Osteocyte (in vitro differentiated cells): ENCODE results near the gene TTLL13. TPM values are rescaled to one million over a fixed set of nuclear protein-coding genes. Genes with fewer than 3 reads are reported as not detected.
"Not testable (repeated sequence)": the region's sequence is repeated elsewhere in the genome, so short reads cannot be mapped to it uniquely, and the experiment has no call there.

Experiments
- DNase-seq: peaks from one replicate; pipeline ENCODE4 v3.0.0; 2021; ENCODE audit warnings: mixed read lengths; ENCODE audit not compliant: unreplicated experiment; ENCODE audit errors: extremely low spot score
- H3K27ac Mint-ChIP-seq: one replicate; pipeline ENCODE4 v1.8.0; 2021; ENCODE audit warnings: mild to moderate bottlenecking, mixed read lengths; ENCODE audit not compliant: unreplicated experiment
- H3K27me3 Mint-ChIP-seq: one replicate; pipeline ENCODE4 v1.8.0; 2021; ENCODE audit warnings: mixed read lengths; ENCODE audit not compliant: unreplicated experiment
- H3K36me3 Mint-ChIP-seq: one replicate; pipeline ENCODE4 v1.8.0; 2021; ENCODE audit warnings: mixed read lengths; ENCODE audit not compliant: unreplicated experiment
- H3K4me1 Mint-ChIP-seq: one replicate; pipeline ENCODE4 v1.8.0; 2021; ENCODE audit warnings: mixed read lengths; ENCODE audit not compliant: unreplicated experiment
- H3K4me3 Mint-ChIP-seq: one replicate; pipeline ENCODE4 v1.8.0; 2021; ENCODE audit warnings: mild to moderate bottlenecking, moderate library complexity, mixed read lengths; ENCODE audit not compliant: unreplicated experiment
- H3K9me3 Mint-ChIP-seq: one replicate; pipeline ENCODE4 v1.8.0; 2021; ENCODE audit warnings: mixed read lengths; ENCODE audit not compliant: unreplicated experiment
- total RNA-seq: library from RNA; stranded (reverse); gene quantifications from 2 replicates; pipeline ENCODE4 v1.2.1, GENCODE V29; 2021
- TF ChIP-seq, protein P1 (sequence below): fragments of 200-600 bp; sonication (generic); IDR thresholded peaks from 2 replicates; pipeline ENCODE4 v1.5.0; 2021; ENCODE audit warnings: antibody characterized with exemption, mild to moderate bottlenecking, moderate library complexity

The TTLL13 gene
- total RNA-seq, 1 donor from 2014 or later, result not detected

- Mint-ChIP-seq H3K36me3 (no peaks in the 10 kb centered on the region), H3K27me3 (no peaks in the 10 kb centered on the region), H3K4me3 (no peak overlapping the region), H3K27ac (no peak overlapping the region), H3K4me1 (peaks cover 12% of the 10 kb centered on the region), H3K9me3 (no peaks in the 10 kb centered on the region)
- TF ChIP-seq, protein P1, sequence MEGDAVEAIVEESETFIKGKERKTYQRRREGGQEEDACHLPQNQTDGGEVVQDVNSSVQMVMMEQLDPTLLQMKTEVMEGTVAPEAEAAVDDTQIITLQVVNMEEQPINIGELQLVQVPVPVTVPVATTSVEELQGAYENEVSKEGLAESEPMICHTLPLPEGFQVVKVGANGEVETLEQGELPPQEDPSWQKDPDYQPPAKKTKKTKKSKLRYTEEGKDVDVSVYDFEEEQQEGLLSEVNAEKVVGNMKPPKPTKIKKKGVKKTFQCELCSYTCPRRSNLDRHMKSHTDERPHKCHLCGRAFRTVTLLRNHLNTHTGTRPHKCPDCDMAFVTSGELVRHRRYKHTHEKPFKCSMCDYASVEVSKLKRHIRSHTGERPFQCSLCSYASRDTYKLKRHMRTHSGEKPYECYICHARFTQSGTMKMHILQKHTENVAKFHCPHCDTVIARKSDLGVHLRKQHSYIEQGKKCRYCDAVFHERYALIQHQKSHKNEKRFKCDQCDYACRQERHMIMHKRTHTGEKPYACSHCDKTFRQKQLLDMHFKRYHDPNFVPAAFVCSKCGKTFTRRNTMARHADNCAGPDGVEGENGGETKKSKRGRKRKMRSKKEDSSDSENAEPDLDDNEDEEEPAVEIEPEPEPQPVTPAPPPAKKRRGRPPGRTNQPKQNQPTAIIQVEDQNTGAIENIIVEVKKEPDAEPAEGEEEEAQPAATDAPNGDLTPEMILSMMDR, result no peak
- DNase-seq, result no peak
Observed at GRCh38 chr15:90294159-90294558, 44.8 kb downstream of the TTLL13 start.

- TF ChIP-seq, protein P1, result no peak
- Mint-ChIP-seq H3K36me3 (no peaks in the 10 kb centered on the region), H3K27me3 (no peaks in the 10 kb centered on the region), H3K9me3 (no peaks in the 10 kb centered on the region), H3K4me1 (peaks cover 12% of the 10 kb centered on the region), H3K27ac (no peak overlapping the region), H3K4me3 (no peak overlapping the region)
- peak; percentile 73 for DNase-seq
Observed at GRCh38 chr15:90294601-90295269, 45.4 kb downstream of the TTLL13 start.

DNA sequence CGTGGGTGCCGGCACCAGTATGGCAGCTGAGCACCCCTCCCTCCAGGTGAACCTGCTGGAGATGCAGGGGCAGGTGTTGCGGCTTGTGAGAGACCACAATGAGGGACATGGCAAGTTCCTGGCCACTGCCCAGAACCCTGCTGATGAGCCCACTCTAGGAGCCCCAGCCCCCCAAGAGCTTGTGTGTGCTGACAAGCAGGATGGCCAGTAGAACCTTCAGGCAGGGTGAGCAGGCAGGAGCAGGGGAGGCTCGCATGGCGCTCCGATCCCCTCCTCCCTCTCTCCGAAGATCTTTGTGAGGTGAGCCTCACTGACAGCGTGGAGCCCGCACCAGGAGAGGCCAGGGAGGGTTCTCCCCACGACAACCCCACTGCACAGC, 45.9 kb downstream of the TTLL13 start:
- Mint-ChIP-seq H3K36me3 (no peaks in the 10 kb centered on the region), H3K4me3 (no peak overlapping the region), H3K27me3 (no peaks in the 10 kb centered on the region), H3K9me3 (no peaks in the 10 kb centered on the region), H3K4me1 (peaks cover 12% of the 10 kb centered on the region), H3K27ac (no peak overlapping the region)
- peak; percentile 73 for DNase-seq
- TF ChIP-seq, protein P1, result no peak

- not testable (repeated sequence) for DNase-seq, H3K36me3 Mint-ChIP-seq, H3K27ac Mint-ChIP-seq, H3K4me3 Mint-ChIP-seq, H3K27me3 Mint-ChIP-seq, H3K9me3 Mint-ChIP-seq
- H3K4me1 Mint-ChIP-seq, result peaks cover 17% of the 10 kb centered on the region
Observed at GRCh38 chr15:90296316-90296884, 47.0 kb downstream of the TTLL13 start.

GRCh38 chr15:90297021-90297420, 47.7 kb downstream of the TTLL13 start:
- TF ChIP-seq, protein P1, result no peak
- Mint-ChIP-seq H3K4me3 (no peak overlapping the region), H3K36me3 (no peaks in the 10 kb centered on the region)

More at GRCh38 chr15:90297021-90297420, 47.7 kb downstream of the TTLL13 start:
- Mint-ChIP-seq H3K4me1 (peaks cover 17% of the 10 kb centered on the region), H3K27me3 (no peaks in the 10 kb centered on the region), H3K9me3 (no peaks in the 10 kb centered on the region), H3K27ac (no peak overlapping the region)
- no peak for DNase-seq
